Measurements from ENCODE around the gene KATNAL1.

DNA sequence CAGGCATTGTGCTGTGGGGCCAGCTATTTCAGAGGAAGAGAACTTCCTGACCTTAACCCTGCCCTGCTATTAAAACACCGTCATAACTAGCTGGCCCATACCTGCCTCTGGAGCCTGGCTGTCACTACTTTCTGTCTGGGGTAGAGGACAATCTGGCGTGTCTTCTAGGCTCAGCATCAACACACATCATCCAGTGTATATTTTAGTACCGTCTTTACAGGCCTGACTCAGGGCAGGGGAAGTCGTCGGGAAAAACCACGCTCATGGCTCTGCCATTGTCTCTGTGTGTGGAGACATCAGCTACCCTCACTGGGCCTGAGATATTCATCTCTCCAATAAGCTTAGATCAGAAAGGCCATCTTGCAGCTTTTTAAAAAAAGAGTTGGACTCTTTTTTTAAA, 151.1 kb downstream of the KATNAL1 start:
- TF ChIP-seq POLR2A (IDR thresholded peaks at IDR 0.05; ENCODE audit: extremely low read depth, insufficient read length): no peak
- no peak for TF ChIP-seq CTCF (IDR thresholded peaks at IDR 0.05; ENCODE audit: low read depth, low read length)
- TF ChIP-seq, protein P1, sequence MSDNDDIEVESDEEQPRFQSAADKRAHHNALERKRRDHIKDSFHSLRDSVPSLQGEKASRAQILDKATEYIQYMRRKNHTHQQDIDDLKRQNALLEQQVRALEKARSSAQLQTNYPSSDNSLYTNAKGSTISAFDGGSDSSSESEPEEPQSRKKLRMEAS (IDR thresholded peaks at IDR 0.05; ENCODE audit: low read depth, low read length): no peak
- no peak for TF ChIP-seq MYC (IDR thresholded peaks at IDR 0.05; ENCODE audit: low read depth, low read length)
